ENCODE data around the gene CXCL16. TPM values are rescaled to one million over a fixed set of nuclear protein-coding genes. Genes with fewer than 3 reads are reported as not detected.

Gene CXCL16
- total RNA-seq, 1 donor: 0.86 TPM

GRCh38 chr17:4769628-4770027 lies 29.9 kb upstream of the CXCL16 start:
- DNase-seq (ENCODE audit: low read depth): no peak
- TF ChIP-seq, protein P1, sequence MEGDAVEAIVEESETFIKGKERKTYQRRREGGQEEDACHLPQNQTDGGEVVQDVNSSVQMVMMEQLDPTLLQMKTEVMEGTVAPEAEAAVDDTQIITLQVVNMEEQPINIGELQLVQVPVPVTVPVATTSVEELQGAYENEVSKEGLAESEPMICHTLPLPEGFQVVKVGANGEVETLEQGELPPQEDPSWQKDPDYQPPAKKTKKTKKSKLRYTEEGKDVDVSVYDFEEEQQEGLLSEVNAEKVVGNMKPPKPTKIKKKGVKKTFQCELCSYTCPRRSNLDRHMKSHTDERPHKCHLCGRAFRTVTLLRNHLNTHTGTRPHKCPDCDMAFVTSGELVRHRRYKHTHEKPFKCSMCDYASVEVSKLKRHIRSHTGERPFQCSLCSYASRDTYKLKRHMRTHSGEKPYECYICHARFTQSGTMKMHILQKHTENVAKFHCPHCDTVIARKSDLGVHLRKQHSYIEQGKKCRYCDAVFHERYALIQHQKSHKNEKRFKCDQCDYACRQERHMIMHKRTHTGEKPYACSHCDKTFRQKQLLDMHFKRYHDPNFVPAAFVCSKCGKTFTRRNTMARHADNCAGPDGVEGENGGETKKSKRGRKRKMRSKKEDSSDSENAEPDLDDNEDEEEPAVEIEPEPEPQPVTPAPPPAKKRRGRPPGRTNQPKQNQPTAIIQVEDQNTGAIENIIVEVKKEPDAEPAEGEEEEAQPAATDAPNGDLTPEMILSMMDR (IDR thresholded peaks at IDR 0.05; ENCODE audit: insufficient read depth, low read depth, low read length): no peak
- no peak overlapping the region for H3K4me3 ChIP-seq (ENCODE audit: low read depth, low read length)

DNA sequence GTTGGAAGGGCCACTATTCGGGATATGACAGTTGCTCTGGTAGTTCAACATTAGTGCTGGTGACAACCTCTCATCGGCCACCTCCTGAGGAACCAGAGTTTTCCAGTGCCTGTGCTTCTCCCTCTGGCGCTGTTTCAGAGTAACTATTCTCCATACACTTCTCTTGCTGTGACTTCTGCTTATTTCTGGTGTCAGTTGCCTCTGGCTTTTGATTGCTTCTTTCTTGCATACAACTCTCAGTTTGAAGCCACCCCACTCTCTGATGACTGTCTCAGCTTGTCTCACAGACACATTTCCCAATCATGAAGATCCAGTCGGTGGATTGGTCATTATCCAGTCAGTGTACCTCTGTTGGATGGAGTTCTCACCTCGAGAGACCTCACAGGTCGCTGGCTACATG lies 28.6 kb upstream of the CXCL16 start:
- TF ChIP-seq, protein P1 (IDR thresholded peaks at IDR 0.05; ENCODE audit: insufficient read depth, low read depth, low read length): no peak
- no peak overlapping the region for H3K4me3 ChIP-seq (ENCODE audit: low read depth, low read length)
- DNase-seq (ENCODE audit: low read depth): no peak

GRCh38 chr17:4766723-4767122 lies 27.0 kb upstream of the CXCL16 start:
- TF ChIP-seq, protein P1 (IDR thresholded peaks at IDR 0.05; ENCODE audit: insufficient read depth, low read depth, low read length): no peak
- no peak for DNase-seq (ENCODE audit: low read depth)
- H3K4me3 ChIP-seq (ENCODE audit: low read depth, low read length): no peak overlapping the region

DNA sequence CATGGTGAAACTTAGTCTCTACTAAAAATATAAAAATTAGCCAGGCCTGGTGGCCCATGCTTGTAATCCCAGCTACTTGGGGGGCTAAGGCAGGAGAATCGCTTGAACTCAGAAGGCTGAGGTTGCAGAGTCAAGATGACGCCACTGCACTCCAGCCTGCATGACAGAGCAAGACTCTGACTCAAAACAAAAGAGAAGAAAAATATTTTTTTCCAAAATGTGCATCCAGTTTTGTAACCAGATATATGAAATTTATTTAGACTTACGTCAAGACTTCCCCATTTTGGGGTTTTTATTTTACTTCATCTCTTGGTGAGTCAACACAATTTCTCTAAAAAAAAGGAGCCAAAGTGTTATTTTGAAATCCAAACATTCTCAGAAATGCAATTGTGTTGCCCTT lies 26.5 kb upstream of the CXCL16 start:
- TF ChIP-seq, protein P1 (IDR thresholded peaks at IDR 0.05; ENCODE audit: insufficient read depth, low read depth, low read length): no peak
- H3K4me3 ChIP-seq (ENCODE audit: low read depth, low read length): no peak overlapping the region
- DNase-seq (ENCODE audit: low read depth): no peak

DNA sequence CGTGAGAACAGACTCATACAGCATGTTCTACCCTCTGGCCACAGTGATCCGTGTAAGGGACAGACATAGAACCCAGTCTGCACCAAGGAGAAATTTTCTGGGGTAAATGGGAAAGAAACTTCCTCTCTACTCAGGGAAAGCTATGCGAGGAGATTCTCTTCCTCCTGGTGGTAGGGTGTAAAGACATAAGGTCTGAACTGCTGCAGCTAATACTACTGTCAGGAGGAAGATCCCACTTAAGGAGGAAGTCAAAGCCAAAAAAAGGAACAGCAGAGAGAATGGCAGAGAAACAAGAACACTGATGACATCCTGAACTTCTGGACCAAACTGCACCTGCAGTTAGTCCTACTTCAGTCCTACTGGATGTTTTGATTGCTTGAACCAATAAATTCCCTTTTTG lies 24.9 kb upstream of the CXCL16 start:
- no peak overlapping the region for H3K4me3 ChIP-seq (ENCODE audit: low read depth, low read length)
- TF ChIP-seq, protein P1 (IDR thresholded peaks at IDR 0.05; ENCODE audit: insufficient read depth, low read depth, low read length): no peak
- DNase-seq (ENCODE audit: low read depth): no peak

GRCh38 chr17:4759776-4760236 lies 20.1 kb upstream of the CXCL16 start:
- no peak overlapping the region for H3K4me3 ChIP-seq (ENCODE audit: low read depth, low read length)
- no peak for DNase-seq (ENCODE audit: low read depth)
- TF ChIP-seq, protein P1 (IDR thresholded peaks at IDR 0.05; ENCODE audit: insufficient read depth, low read depth, low read length): no peak

DNA sequence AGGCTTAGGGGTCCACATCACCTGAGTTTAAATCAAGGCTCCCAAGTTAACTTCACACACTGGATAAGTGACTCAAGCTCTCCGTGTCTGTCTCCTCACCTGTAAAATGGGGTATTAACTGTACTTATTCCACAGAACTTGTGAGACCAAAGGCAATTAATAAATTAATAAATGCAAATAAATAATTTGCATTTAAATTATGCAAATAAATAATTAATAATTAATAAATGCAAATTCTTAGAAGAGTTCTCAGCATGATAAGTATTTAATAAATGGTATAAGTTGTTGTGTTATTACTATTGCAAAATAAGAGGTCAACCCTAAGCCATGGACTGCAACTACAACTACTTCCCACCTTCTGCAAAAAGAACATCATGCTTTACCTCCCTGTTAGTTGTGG lies 13.7 kb upstream of the CXCL16 start:
- TF ChIP-seq, protein P1 (IDR thresholded peaks at IDR 0.05; ENCODE audit: insufficient read depth, low read depth, low read length): no peak
- DNase-seq (ENCODE audit: low read depth): no peak
- no peak overlapping the region for H3K4me3 ChIP-seq (ENCODE audit: low read depth, low read length)
